Measurements from ENCODE around the gene AP1M1. TPM values are rescaled to one million over a fixed set of nuclear protein-coding genes. Genes with fewer than 3 reads are reported as not detected.

AP1M1 gene
- total RNA-seq, 1 experiment from 2014 or later, result 43.3 TPM

- no peak for DNase-seq
- Histone ChIP-seq H3K9ac (ENCODE audit: low read length) (no peak overlapping the region), H3K4me2 (ENCODE audit: low read depth, low read length, poor library complexity, severe bottlenecking) (no peak overlapping the region), H3K4me3 (ENCODE audit: low read length) (no peak overlapping the region), H3K9me3 (ENCODE audit: low read length) (no peaks in the 10 kb centered on the region), H3K4me1 (ENCODE audit: low read length) (no peaks in the 10 kb centered on the region), H3K27me3 (ENCODE audit: low read length) (no peaks in the 10 kb centered on the region), H4K20me1 (ENCODE audit: insufficient read depth, low read depth, low read length) (no peaks in the 10 kb centered on the region; the same call in 1 of the 2 replicates), H3K27ac (ENCODE audit: low read length) (no peak overlapping the region), H2AFZ (ENCODE audit: low read length) (no peak overlapping the region), H3K79me2 (ENCODE audit: low read length) (no peaks in the 10 kb centered on the region), H3K9me2 (replicated peaks; ENCODE audit: insufficient read depth, low read length) (no peaks in the 10 kb centered on the region), H3K36me3 (ENCODE audit: insufficient read depth, low read length) (peaks cover 4% of the 10 kb centered on the region)
Observed at GRCh38 chr19:16233081-16233776, 35.5 kb downstream of the AP1M1 start.

- Histone ChIP-seq H3K36me3 (ENCODE audit: insufficient read depth, low read length) (peaks cover 4% of the 10 kb centered on the region), H3K4me1 (ENCODE audit: low read length) (no peaks in the 10 kb centered on the region)
- no peak for DNase-seq
Observed at GRCh38 chr19:16233836-16234551, 36.3 kb downstream of the AP1M1 start.

GRCh38 chr19:16234552-16235445, 37.1 kb downstream of the AP1M1 start:
- Histone ChIP-seq H4K20me1 (ENCODE audit: insufficient read depth, low read depth, low read length) (no peaks in the 10 kb centered on the region; the same call in 1 of the 2 replicates), H3K4me2 (ENCODE audit: low read depth, low read length, poor library complexity, severe bottlenecking) (no peak overlapping the region), H3K79me2 (ENCODE audit: low read length) (no peaks in the 10 kb centered on the region), H3K27ac (ENCODE audit: low read length) (no peak overlapping the region), H3K9me3 (ENCODE audit: low read length) (no peaks in the 10 kb centered on the region), H3K27me3 (ENCODE audit: low read length) (no peaks in the 10 kb centered on the region), H3K4me1 (ENCODE audit: low read length) (no peaks in the 10 kb centered on the region), H2AFZ (ENCODE audit: low read length) (no peak overlapping the region), H3K9me2 (replicated peaks; ENCODE audit: insufficient read depth, low read length) (no peaks in the 10 kb centered on the region), H3K4me3 (ENCODE audit: low read length) (no peak overlapping the region), H3K9ac (ENCODE audit: low read length) (no peak overlapping the region), H3K36me3 (ENCODE audit: insufficient read depth, low read length) (peaks cover 4% of the 10 kb centered on the region)
- DNase-seq, result no peak

More at GRCh38 chr19:16233836-16234551, 36.3 kb downstream of the AP1M1 start:
- Histone ChIP-seq H2AFZ (ENCODE audit: low read length) (no peak overlapping the region), H3K79me2 (ENCODE audit: low read length) (no peaks in the 10 kb centered on the region), H3K9me2 (replicated peaks; ENCODE audit: insufficient read depth, low read length) (no peaks in the 10 kb centered on the region), H4K20me1 (ENCODE audit: insufficient read depth, low read depth, low read length) (no peaks in the 10 kb centered on the region; the same call in 1 of the 2 replicates), H3K4me2 (ENCODE audit: low read depth, low read length, poor library complexity, severe bottlenecking) (no peak overlapping the region), H3K9me3 (ENCODE audit: low read length) (no peaks in the 10 kb centered on the region), H3K27me3 (ENCODE audit: low read length) (no peaks in the 10 kb centered on the region), H3K4me3 (ENCODE audit: low read length) (no peak overlapping the region), H3K27ac (ENCODE audit: low read length) (no peak overlapping the region), H3K9ac (ENCODE audit: low read length) (no peak overlapping the region)

- H3K36me3 ChIP-seq (ENCODE audit: insufficient read depth, low read length), result no peaks in the 10 kb centered on the region; the same call in 1 of the 2 replicates
- H3K9me2 ChIP-seq (replicated peaks; ENCODE audit: insufficient read depth, low read length), result no peaks in the 10 kb centered on the region
- no peak overlapping the region for H2AFZ ChIP-seq (ENCODE audit: low read length)
- H3K4me3 ChIP-seq (ENCODE audit: low read length), result no peak overlapping the region
- no peak overlapping the region for H3K4me2 ChIP-seq (ENCODE audit: low read depth, low read length, poor library complexity, severe bottlenecking)
- no peaks in the 10 kb centered on the region; the same call in 1 of the 2 replicates for H4K20me1 ChIP-seq (ENCODE audit: insufficient read depth, low read depth, low read length)
- no peaks in the 10 kb centered on the region for H3K79me2 ChIP-seq (ENCODE audit: low read length)
- no peak overlapping the region for H3K9ac ChIP-seq (ENCODE audit: low read length)
- no peaks in the 10 kb centered on the region for H3K9me3 ChIP-seq (ENCODE audit: low read length)
- H3K4me1 ChIP-seq (ENCODE audit: low read length), result no peaks in the 10 kb centered on the region
- no peak overlapping the region for H3K27ac ChIP-seq (ENCODE audit: low read length)
- DNase-seq, result no peak
- no peaks in the 10 kb centered on the region for H3K27me3 ChIP-seq (ENCODE audit: low read length)
Observed at GRCh38 chr19:16235811-16236652, 38.3 kb downstream of the AP1M1 start.

- Histone ChIP-seq H3K9me3 (ENCODE audit: low read length) (no peaks in the 10 kb centered on the region), H3K27me3 (ENCODE audit: low read length) (no peaks in the 10 kb centered on the region), H3K4me3 (ENCODE audit: low read length) (no peak overlapping the region), H3K27ac (ENCODE audit: low read length) (no peak overlapping the region), H3K9ac (ENCODE audit: low read length) (no peak overlapping the region), H3K4me2 (ENCODE audit: low read depth, low read length, poor library complexity, severe bottlenecking) (no peak overlapping the region), H3K36me3 (ENCODE audit: insufficient read depth, low read length) (no peaks in the 10 kb centered on the region), H2AFZ (ENCODE audit: low read length) (no peak overlapping the region), H4K20me1 (ENCODE audit: insufficient read depth, low read depth, low read length) (no peaks in the 10 kb centered on the region), H3K4me1 (ENCODE audit: low read length) (no peaks in the 10 kb centered on the region), H3K79me2 (ENCODE audit: low read length) (no peaks in the 10 kb centered on the region), H3K9me2 (replicated peaks; ENCODE audit: insufficient read depth, low read length) (no peaks in the 10 kb centered on the region)
- DNase-seq, result no peak
Observed at GRCh38 chr19:16244091-16244490, 46.4 kb downstream of the AP1M1 start.

- H4K20me1 ChIP-seq (ENCODE audit: insufficient read depth, low read depth, low read length), result no peaks in the 10 kb centered on the region
- H3K27ac ChIP-seq (ENCODE audit: low read length), result no peak overlapping the region
- H3K79me2 ChIP-seq (ENCODE audit: low read length), result no peaks in the 10 kb centered on the region
- H3K9me3 ChIP-seq (ENCODE audit: low read length), result no peaks in the 10 kb centered on the region
- no peaks in the 10 kb centered on the region for H3K27me3 ChIP-seq (ENCODE audit: low read length)
- no peak overlapping the region for H3K9ac ChIP-seq (ENCODE audit: low read length)
- H3K4me2 ChIP-seq (ENCODE audit: low read depth, low read length, poor library complexity, severe bottlenecking), result no peak overlapping the region
- no peak overlapping the region for H3K4me3 ChIP-seq (ENCODE audit: low read length)
- peak; percentile 92 for DNase-seq
- H3K36me3 ChIP-seq (ENCODE audit: insufficient read depth, low read length), result no peaks in the 10 kb centered on the region
- H3K9me2 ChIP-seq (replicated peaks; ENCODE audit: insufficient read depth, low read length), result no peaks in the 10 kb centered on the region
- no peaks in the 10 kb centered on the region; the same call in 1 of the 2 replicates for H3K4me1 ChIP-seq (ENCODE audit: low read length)
- no peak overlapping the region for H2AFZ ChIP-seq (ENCODE audit: low read length)
Observed at GRCh38 chr19:16247353-16248182, 49.9 kb downstream of the AP1M1 start.

- Histone ChIP-seq H3K9ac (ENCODE audit: low read length) (no peak overlapping the region), H3K4me1 (ENCODE audit: low read length) (peaks cover 3% of the 10 kb centered on the region; the same call in 1 of the 2 replicates), H3K9me3 (ENCODE audit: low read length) (no peaks in the 10 kb centered on the region), H2AFZ (ENCODE audit: low read length) (no peak overlapping the region), H3K4me2 (ENCODE audit: low read depth, low read length, poor library complexity, severe bottlenecking) (no peak overlapping the region), H3K27ac (ENCODE audit: low read length) (no peak overlapping the region), H3K79me2 (ENCODE audit: low read length) (no peaks in the 10 kb centered on the region), H3K4me3 (ENCODE audit: low read length) (no peak overlapping the region), H4K20me1 (ENCODE audit: insufficient read depth, low read depth, low read length) (no peaks in the 10 kb centered on the region), H3K36me3 (ENCODE audit: insufficient read depth, low read length) (no peaks in the 10 kb centered on the region), H3K27me3 (ENCODE audit: low read length) (no peaks in the 10 kb centered on the region), H3K9me2 (replicated peaks; ENCODE audit: insufficient read depth, low read length) (no peaks in the 10 kb centered on the region)
- DNase-seq, result no peak
Observed at GRCh38 chr19:16248380-16249023, 50.8 kb downstream of the AP1M1 start.
